IMR-90 (cell line): ENCODE results near the gene NR1I2. TPM values are rescaled to one million over a fixed set of nuclear protein-coding genes. Genes with fewer than 3 reads are reported as not detected.

Experiments used
- ATAC-seq: fragments of 200-7000 bp; cut with Tn5 transposase; 2 replicates; pipeline ENCODE4 v1.9.1; 2020; ENCODE audit warnings: low read depth, mild to moderate bottlenecking, moderate library complexity
- BruUV-seq: library from RNA; stranded (reverse); fragments of 400-500 nt; replicated peaks from 2 replicates; lab custom pipeline; 2021; lab: Mats Ljungman, UMichigan
- CTCF ChIA-PET: fragments of 300-600 bp; formaldehyde crosslinking; extraction: SDS; loops from one replicate; lab custom pipeline; 2021; ENCODE audit warnings: antibody characterized with exemption; lab: Yijun Ruan, JAX
- POLR2A ChIA-PET: fragments of 300-600 bp; sonication (Branson Sonifier 250); formaldehyde crosslinking; loops from one replicate; lab custom pipeline; 2022; ENCODE audit warnings: antibody characterized with exemption; ENCODE audit not compliant: unreplicated experiment; lab: Charles Lee
- DNase-seq: peaks from one replicate; pipeline ENCODE4 v3.0.0; 2013
- H2AFZ ChIP-seq: replicated peaks from 2 replicates; pipeline ENCODE3; 2013; ENCODE audit warnings: low read length, mild to moderate bottlenecking; ENCODE audit not compliant: poor library complexity
- H2AK5ac ChIP-seq: 2 replicates; pipeline ENCODE4 v1.6.1; 2013; ENCODE audit warnings: low read depth, low read length, inconsistent platforms
- H2AK9ac ChIP-seq: replicated peaks from 2 replicates; pipeline ENCODE3; 2013; ENCODE audit warnings: mild to moderate bottlenecking, low read depth, low read length, moderate library complexity; ENCODE audit not compliant: poor library complexity
- H2BK120ac ChIP-seq: 2 replicates; pipeline ENCODE4 v1.6.1; 2013; ENCODE audit warnings: low read depth, low read length, inconsistent platforms
- H2BK15ac ChIP-seq: 3 replicates; pipeline ENCODE4 v1.6.1; 2013; ENCODE audit warnings: low read depth, low read length, inconsistent platforms
- H2BK20ac ChIP-seq: 2 replicates; pipeline ENCODE4 v1.6.1; 2013; ENCODE audit warnings: low read depth, mild to moderate bottlenecking, inconsistent platforms, low read length, moderate library complexity
- H2BK5ac ChIP-seq: 2 replicates; pipeline ENCODE4 v1.6.1; 2013; ENCODE audit warnings: mild to moderate bottlenecking, low read depth, low read length, inconsistent platforms; ENCODE audit not compliant: poor library complexity, severe bottlenecking
- H3K14ac ChIP-seq: replicated peaks from 2 replicates; pipeline ENCODE4 v1.6.1; 2013; ENCODE audit warnings: low read depth, low read length, inconsistent platforms
- H3K18ac ChIP-seq: 2 replicates; pipeline ENCODE4 v1.6.1; 2013; ENCODE audit warnings: low read depth, low read length, control low read depth
- H3K23ac ChIP-seq: 2 replicates; pipeline ENCODE4 v1.6.1; 2013; ENCODE audit warnings: low read depth, low read length, inconsistent platforms
- H3K27ac ChIP-seq: 2 replicates; pipeline ENCODE4 v1.5.1; 2013; ENCODE audit warnings: mild to moderate bottlenecking, control low read depth, low read length; ENCODE audit not compliant: insufficient read depth
- H3K27me3 ChIP-seq: 2 replicates; pipeline ENCODE4 v1.6.1; 2013; ENCODE audit warnings: low read length; ENCODE audit not compliant: control insufficient read depth, insufficient read depth
- H3K36me3 ChIP-seq: 2 replicates; pipeline ENCODE4 v1.6.1; 2013; ENCODE audit warnings: low read length, mixed read lengths; ENCODE audit not compliant: control insufficient read depth, insufficient read depth
- H3K4ac ChIP-seq: 2 replicates; pipeline ENCODE4 v1.6.1; 2013; ENCODE audit warnings: low read depth, low read length, inconsistent platforms
- H3K4me1 ChIP-seq: 2 replicates; pipeline ENCODE4 v1.6.1; 2013; ENCODE audit warnings: low read length, mixed read lengths; ENCODE audit not compliant: control insufficient read depth, insufficient read depth
- H3K4me2 ChIP-seq: 2 replicates; pipeline ENCODE4 v1.6.1; 2013; ENCODE audit warnings: low read depth, mild to moderate bottlenecking, control low read depth, low read length, moderate library complexity
- H3K4me3 ChIP-seq: 2 replicates; pipeline ENCODE4 v1.5.1; 2013; ENCODE audit warnings: low read depth, mild to moderate bottlenecking, control low read depth, low read length, moderate library complexity; ENCODE audit not compliant: insufficient read depth
- H3K56ac ChIP-seq: 2 replicates; pipeline ENCODE4 v1.6.1; 2013; ENCODE audit warnings: low read length, inconsistent platforms; ENCODE audit not compliant: insufficient read depth; ENCODE audit errors: extremely low read depth
- H3K79me1 ChIP-seq, 2 experiments: 2 replicates each; pipeline ENCODE4 v1.6.1; 2013; ENCODE audit warnings: low read length in 2 of 2, inconsistent platforms in 1 of 2, low read depth in 1 of 2
- H3K9ac ChIP-seq: 2 replicates; pipeline ENCODE4 v1.6.1; 2013; ENCODE audit warnings: low read depth, low read length, control low read depth
- H3K9me1 ChIP-seq: 2 replicates; pipeline ENCODE4 v1.6.1; 2013; ENCODE audit warnings: low read length, inconsistent platforms; ENCODE audit not compliant: insufficient read depth
- H3K9me3 ChIP-seq: 2 replicates; pipeline ENCODE4 v1.6.1; 2013; ENCODE audit warnings: low read length; ENCODE audit not compliant: control insufficient read depth, insufficient read depth
- H4K20me1 ChIP-seq: 2 replicates; pipeline ENCODE4 v1.6.1; 2013; ENCODE audit warnings: low read length, inconsistent platforms; ENCODE audit not compliant: insufficient read depth
- H4K5ac ChIP-seq: 2 replicates; pipeline ENCODE4 v1.6.1; 2013; ENCODE audit warnings: mild to moderate bottlenecking, low read depth, low read length, control low read depth
- H4K8ac ChIP-seq, 2 experiments: 2 replicates each; pipeline ENCODE4 v1.6.1; 2013; ENCODE audit warnings: low read depth in 2 of 2, low read length in 2 of 2, control low read depth in 1 of 2, inconsistent platforms in 1 of 2
- H4K91ac ChIP-seq: 2 replicates; pipeline ENCODE4 v1.6.1; 2013; ENCODE audit warnings: low read depth, low read length, inconsistent platforms; ENCODE audit not compliant: insufficient read depth
- BHLHE40 ChIP-seq: fragments of 150-350 bp; IDR thresholded peaks from 2 replicates; pipeline ENCODE4 v1.6.1; 2016; ENCODE audit warnings: mild to moderate bottlenecking, low read depth, low read length
- CEBPB ChIP-seq: IDR thresholded peaks from 2 replicates; pipeline ENCODE4 v1.6.1; 2012; ENCODE audit warnings: low read depth, low read length, improper control_type of control experiment
- CHD1 ChIP-seq: IDR thresholded peaks from 2 replicates; pipeline ENCODE4 v1.6.1; 2012; ENCODE audit warnings: low read depth, low read length, improper control_type of control experiment
- CTCF ChIP-seq: conservative IDR thresholded peaks from 2 replicates; pipeline ENCODE4 v1.5.1; 2012; ENCODE audit warnings: mild to moderate bottlenecking, low read depth, low read length, improper control_type of control experiment
- ELK1 ChIP-seq: fragments of 150-350 bp; IDR thresholded peaks from 2 replicates; pipeline ENCODE4 v1.6.1; 2016; ENCODE audit warnings: low read depth, mild to moderate bottlenecking, low read length, moderate library complexity, borderline replicate concordance
- FOS ChIP-seq: fragments of 150-350 bp; IDR thresholded peaks from 2 replicates; pipeline ENCODE4 v1.6.1; 2016; ENCODE audit warnings: low read depth, low read length
- MAFK ChIP-seq: IDR thresholded peaks from 2 replicates; pipeline ENCODE4 v1.6.1; 2012; ENCODE audit warnings: low read depth, low read length, improper control_type of control experiment
- MAZ ChIP-seq: IDR thresholded peaks from 2 replicates; pipeline ENCODE4 v1.6.1; 2012; ENCODE audit warnings: low read depth, mild to moderate bottlenecking, low read length, improper control_type of control experiment, moderate library complexity, borderline replicate concordance
- MXI1 ChIP-seq: IDR thresholded peaks from 2 replicates; pipeline ENCODE4 v1.6.1; 2012; ENCODE audit warnings: low read depth, mild to moderate bottlenecking, low read length, moderate library complexity, borderline replicate concordance
- NFE2L2 ChIP-seq: fragments of 150-350 bp; IDR thresholded peaks from 2 replicates; pipeline ENCODE4 v1.6.1; 2016; ENCODE audit warnings: low read depth, mild to moderate bottlenecking, low read length
- POLR2A ChIP-seq: IDR thresholded peaks from 2 replicates; pipeline ENCODE4 v1.6.1; 2012; ENCODE audit warnings: mild to moderate bottlenecking, low read depth, low read length
- RAD21 ChIP-seq: IDR thresholded peaks from 2 replicates; pipeline ENCODE4 v1.6.1; 2012; ENCODE audit warnings: low read length, improper control_type of control experiment
- RCOR1 ChIP-seq: IDR thresholded peaks from 2 replicates; pipeline ENCODE4 v1.6.1; 2012; ENCODE audit warnings: mild to moderate bottlenecking, low read length, improper control_type of control experiment; ENCODE audit not compliant: insufficient replicate concordance
- RFX5 ChIP-seq: IDR thresholded peaks from 2 replicates; pipeline ENCODE4 v1.8.0; 2012; ENCODE audit warnings: low read depth, mild to moderate bottlenecking, low read length, moderate library complexity
- SMC3 ChIP-seq: fragments of 150-350 bp; IDR thresholded peaks from 2 replicates; pipeline ENCODE4 v1.6.1; 2016; ENCODE audit warnings: low read depth, mild to moderate bottlenecking, antibody characterized with exemption, low read length, moderate library complexity
- USF2 ChIP-seq: fragments of 150-350 bp; IDR thresholded peaks from 2 replicates; pipeline ENCODE4 v1.6.1; 2017; ENCODE audit warnings: mild to moderate bottlenecking, antibody characterized with exemption, low read length, low read depth
- WGBS, 2 experiments: methylation state at CpG; one replicate each; pipeline versions ENCODE4 v1.1.5 to v1.1.7; 2013; ENCODE audit warnings: missing lambda C conversion rate in 2 of 2; ENCODE audit not compliant: insufficient read length in 1 of 2; ENCODE audit errors: extremely low coverage in 2 of 2; 5-methylcytosine and 5-hydroxymethylcytosine counted together
- dilution Hi-C: fragments of 300-500 bp; cut with HindIII; formaldehyde crosslinking; loops from one replicate; pipeline ENCODE4 v1.14.3; 2018; ENCODE audit warnings: low sequenced_read_pairs; ENCODE audit not compliant: unreplicated experiment
- in situ Hi-C: fragments of 300-500 bp; cut with MboI; formaldehyde crosslinking; loops from 3 replicates; pipeline ENCODE4 v1.14.3; 2019; ENCODE audit warnings: low sequenced_read_pairs, inconsistent platforms, mixed read lengths
- intact Hi-C: fragments of 100-400 bp; cut with micrococcal nuclease; formaldehyde crosslinking; loops from 2 replicates; pipeline ENCODE4 v1.10.0; 2022
- polyA plus RNA-seq, 3 experiments: library from polyadenylated mRNA; depleted of rRNA; stranded (reverse); fragments of >200 nt; gene quantifications; 2 replicates each; pipeline ENCODE4 v1.2.3, GENCODE V29; 2012; ENCODE audit warnings: low replicate concordance in 1 of 3
- total RNA-seq: library from RNA; depleted of rRNA; stranded (reverse); fragments of >200 nt; gene quantifications from 2 replicates; pipeline ENCODE4 v1.2.3, GENCODE V29; 2012

The NR1I2 gene
- total and polyA plus RNA-seq, 2 of the 4 experiments (the other 2 are of a cell fraction) = not detected

- H3K4ac ChIP-seq = no peak overlapping the region
- dilution Hi-C loops = no loop called here
- H2AFZ ChIP-seq = no peak overlapping the region
Measured at GRCh38 chr3:119751423-119751822, 30.5 kb upstream of the NR1I2 start.

More at GRCh38 chr3:119751423-119751822, 30.5 kb upstream of the NR1I2 start:
- intact Hi-C loops (no loop called here), in situ Hi-C loops (no loop called here)
- Histone ChIP-seq H4K5ac (no peak overlapping the region), H3K4me2 (no peak overlapping the region), H3K4me1 (no peaks in the 10 kb centered on the region), H2AK5ac (no peak overlapping the region), H3K9ac (no peak overlapping the region), H3K79me1 (no peaks in the 10 kb centered on the region), H2BK20ac (no peak overlapping the region), H3K27ac (no peak overlapping the region), H4K91ac (no peak overlapping the region), H3K14ac (no peak overlapping the region), H3K56ac (no peak overlapping the region), H3K36me3 (no peaks in the 10 kb centered on the region), H3K4me3 (no peak overlapping the region), H3K18ac (no peak overlapping the region), H3K9me1 (no peaks in the 10 kb centered on the region), H4K20me1 (no peaks in the 10 kb centered on the region), H2AK9ac (no peak overlapping the region), H4K8ac (no peak overlapping the region), H2BK5ac (no peak overlapping the region), H2BK15ac (no peak overlapping the region), H2BK120ac (no peak overlapping the region), H3K9me3 (no peaks in the 10 kb centered on the region), H3K23ac (no peak overlapping the region), H3K27me3 (peaks cover 6% of the 10 kb centered on the region; the same call in 1 of the 2 replicates)
- POLR2A ChIA-PET = no interaction called here
- no peak for ATAC-seq
- no peak for DNase-seq
- no TSS peak for BruUV-seq
- CTCF ChIA-PET = no interaction called here
- WGBS, 2 experiments = 80% methylated on average over 1 of the region's 3 CpGs; no CpG with 5 or more reads in 1 of the 2 experiments
- TF ChIP-seq MAFK (no peak), MAZ (no peak), SMC3 (no peak), BHLHE40 (no peak), RFX5 (no peak), MXI1 (no peak), USF2 (no peak), RAD21 (no peak), CEBPB (no peak), CHD1 (no peak), NFE2L2 (no peak), POLR2A (no peak), ELK1 (no peak), RCOR1 (no peak), FOS (no peak), CTCF (no peak)
